ENCODE data around the gene TSPAN18.

The TSPAN18 gene

DNA sequence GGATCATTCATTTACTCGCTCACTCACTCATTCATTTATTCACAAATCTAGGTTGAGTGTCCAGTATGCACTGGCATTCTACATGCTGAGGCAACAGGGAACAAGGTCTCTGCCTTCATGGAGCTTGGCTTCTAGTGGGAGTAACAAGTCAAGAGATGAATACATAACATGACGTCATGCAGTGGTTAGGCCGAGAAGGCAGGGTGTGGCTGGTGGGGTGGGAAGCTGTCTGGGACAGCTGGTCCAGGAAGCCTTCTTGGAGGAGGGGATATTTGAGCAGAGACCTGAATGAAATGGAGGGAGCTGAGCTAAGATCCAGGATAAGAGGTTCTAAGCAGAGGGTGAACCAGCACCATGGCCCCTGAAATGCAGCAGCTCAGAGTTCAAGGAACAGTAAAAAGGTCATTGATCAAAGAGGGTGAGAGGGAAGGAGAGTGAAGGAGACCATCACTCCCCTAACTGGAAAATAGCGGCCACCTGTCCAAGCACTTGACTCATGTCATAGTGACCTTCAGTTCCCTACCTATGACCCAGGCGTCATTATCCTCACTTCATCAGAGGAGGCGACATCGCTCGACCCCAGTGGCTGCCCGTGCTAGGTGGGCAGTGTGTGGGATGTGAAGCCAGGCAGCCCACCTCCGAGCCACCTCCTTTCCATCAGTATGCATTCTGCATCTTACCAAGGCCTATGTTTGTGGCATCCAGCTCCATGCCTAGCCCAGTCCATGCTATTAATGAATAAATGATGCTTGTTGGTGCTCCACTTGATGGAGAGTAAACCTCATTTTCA lies 105.0 kb downstream of the TSPAN18 start:
- no peak for FAIRE-seq

DNA sequence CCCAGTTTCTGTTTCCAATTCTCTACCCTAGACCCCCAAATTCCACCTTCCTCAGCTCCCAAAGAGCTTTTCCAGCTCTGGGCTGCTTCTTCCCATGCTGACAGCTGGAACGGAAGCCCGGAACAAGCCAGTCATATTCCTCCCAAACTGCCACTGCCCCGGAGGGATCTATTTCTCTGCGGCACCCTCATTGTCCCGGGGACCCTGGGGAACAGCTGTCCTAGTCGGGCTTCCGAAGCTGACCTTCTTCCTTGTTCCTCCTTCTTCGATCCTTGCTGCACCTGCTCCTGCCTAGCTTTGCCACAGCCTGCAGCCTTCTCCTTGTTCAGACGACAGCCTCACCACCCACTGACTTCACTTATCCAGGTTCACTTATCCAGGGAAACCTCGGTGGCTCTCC lies 105.7 kb downstream of the TSPAN18 start:
- FAIRE-seq, result no peak

GRCh38 chr11:44833221-44833876 lies 106.6 kb downstream of the TSPAN18 start:
- no peak for FAIRE-seq

GRCh38 chr11:44833877-44834452 lies 107.2 kb downstream of the TSPAN18 start:
- FAIRE-seq, result no peak

GRCh38 chr11:44834846-44835245 lies 108.1 kb downstream of the TSPAN18 start:
- no peak for FAIRE-seq

- no peak for FAIRE-seq
These were observed 108.5 kb downstream of the TSPAN18 start for GRCh38 chr11:44835296-44835695.

DNA sequence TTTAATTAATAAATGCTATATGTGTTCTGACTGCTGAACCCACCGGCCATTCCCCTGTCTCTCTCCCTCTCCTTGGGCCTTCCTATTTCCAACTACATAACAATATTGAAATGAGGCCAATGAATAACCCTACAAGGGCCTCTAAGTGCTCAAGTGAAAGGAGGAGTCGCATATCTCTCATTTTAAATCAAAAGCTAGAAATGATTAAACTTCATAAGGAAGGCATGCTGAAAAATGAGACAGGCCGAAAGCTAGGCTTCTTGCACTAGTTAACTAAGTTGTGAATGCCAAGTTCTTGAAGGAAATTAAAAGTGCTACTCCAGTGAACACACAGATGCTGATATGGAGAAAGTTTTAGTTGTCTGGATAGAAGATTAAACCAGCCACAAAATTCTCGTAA lies 109.2 kb downstream of the TSPAN18 start:
- FAIRE-seq, result no peak

GRCh38 chr11:44837661-44838060 lies 110.9 kb downstream of the TSPAN18 start:
- no peak for FAIRE-seq

GRCh38 chr11:44839458-44840084 lies 112.8 kb downstream of the TSPAN18 start:
- FAIRE-seq, result no peak

- FAIRE-seq, result no peak
These were observed 113.3 kb downstream of the TSPAN18 start for GRCh38 chr11:44840085-44840478.

- FAIRE-seq, result no peak
These were observed 113.9 kb downstream of the TSPAN18 start for GRCh38 chr11:44840521-44841251.

GRCh38 chr11:44842220-44842619 lies 115.5 kb downstream of the TSPAN18 start:
- FAIRE-seq, result no peak

GRCh38 chr11:44846852-44847251 lies 120.1 kb downstream of the TSPAN18 start:
- no peak for FAIRE-seq

GRCh38 chr11:44847316-44847715 lies 120.6 kb downstream of the TSPAN18 start:
- no peak for FAIRE-seq

- no peak for FAIRE-seq
These were observed 121.6 kb downstream of the TSPAN18 start for GRCh38 chr11:44848203-44848962.

DNA sequence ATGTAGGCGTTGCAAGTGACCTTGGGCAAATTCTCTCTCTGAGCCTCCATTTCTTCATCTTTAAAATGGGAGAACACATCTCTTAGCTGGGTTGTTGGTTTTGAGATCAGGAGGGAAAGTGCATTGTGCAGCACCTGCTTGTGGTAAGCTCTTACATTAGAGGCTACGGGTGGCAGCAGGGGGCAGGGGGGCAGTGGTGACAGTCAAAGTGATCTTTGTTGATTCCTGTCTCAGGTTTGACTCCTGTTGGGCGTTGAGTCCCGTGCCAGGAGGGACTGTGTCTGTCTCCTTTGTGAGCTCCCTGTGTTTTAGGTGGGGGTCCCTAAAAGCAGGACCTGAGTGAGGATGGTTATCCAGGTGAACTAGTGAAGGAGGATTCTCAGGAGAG lies 122.2 kb downstream of the TSPAN18 start:
- no peak for FAIRE-seq

GRCh38 chr11:44849424-44849823 lies 122.7 kb downstream of the TSPAN18 start:
- no peak for FAIRE-seq

GRCh38 chr11:44849922-44850321 lies 123.2 kb downstream of the TSPAN18 start:
- FAIRE-seq, result no peak

GRCh38 chr11:44851496-44851895 lies 124.7 kb downstream of the TSPAN18 start:
- no peak for FAIRE-seq

GRCh38 chr11:44852159-44852747 lies 125.5 kb downstream of the TSPAN18 start:
- no peak for FAIRE-seq

DNA sequence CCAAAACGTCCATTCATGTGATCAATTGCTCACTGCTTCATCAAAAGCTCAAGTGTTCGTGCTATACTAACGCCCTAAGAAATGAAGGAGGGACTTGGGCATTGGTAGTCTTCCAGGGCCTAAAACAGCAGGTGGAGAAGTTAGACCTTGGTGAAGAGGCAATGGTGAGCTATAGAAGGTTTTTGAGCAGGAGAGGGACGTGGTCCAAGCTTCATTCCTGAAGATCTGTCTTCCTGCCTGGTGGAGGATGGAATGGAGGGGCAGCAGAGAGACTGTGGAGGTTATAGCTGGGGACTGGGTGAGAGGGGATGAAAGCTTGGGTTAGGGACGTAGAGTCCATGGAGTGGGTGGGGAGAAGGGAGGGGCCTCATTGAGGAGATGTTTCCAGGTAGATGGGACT lies 126.2 kb downstream of the TSPAN18 start:
- FAIRE-seq, result no peak

GRCh38 chr11:44853666-44854065 lies 126.9 kb downstream of the TSPAN18 start:
- no peak for FAIRE-seq
